K562 (cell line): ENCODE data around the gene TPMT. TPM values are rescaled to one million over a fixed set of nuclear protein-coding genes. Genes with fewer than 3 reads are reported as not detected.
A peak's percentile ranks its signal among the peaks of the same experiment; 100 is the strongest.

Experiments
- ATAC-seq: fragments of 200-7000 bp; cut with Tn5 transposase; 3 replicates; pipeline ENCODE4 v1.9.1; 2020; ENCODE audit warnings: moderate library complexity
- BruUV-seq: library from RNA; stranded (reverse); fragments of 400-500 nt; replicated peaks from 2 replicates; lab custom pipeline; 2021; lab: Mats Ljungman, UMichigan
- CTCF ChIA-PET: fragments of 300-600 bp; formaldehyde crosslinking; extraction: SDS; loops from one replicate; lab custom pipeline; 2021; ENCODE audit warnings: low intra/inter-chr PET ratio; lab: Yijun Ruan, JAX
- POLR2A ChIA-PET: fragments of 300-600, 350-650 bp; sonication (Branson Sonifier 250); formaldehyde crosslinking; extraction: SDS; loops from one replicate; lab custom pipeline; 2021; ENCODE audit warnings: antibody characterized with exemption, inconsistent platforms; lab: Yijun Ruan, JAX
- DNase-seq, 4 experiments: peaks; one replicate each; pipeline versions ENCODE4 v3.0.0 to v3.0.0-alpha.2; 2011 to 2018; ENCODE audit warnings: low spot score in 3 of 4, mixed read lengths in 3 of 4; ENCODE audit errors: extremely low read depth in 1 of 4
- FAIRE-seq: peaks from 2 replicates; lab custom pipeline; 2011; peaks lifted over from hg19 to GRCh38; lab: Jason Lieb, UNC
- H2AFZ ChIP-seq: 2 replicates; pipeline ENCODE4 v1.6.0; 2011; ENCODE audit warnings: low read depth, low read length, control low read depth, inconsistent platforms
- H3K27ac ChIP-seq: fragments of 200-600 bp; 3 replicates; pipeline ENCODE4 v1.8.0; 2011; ENCODE audit warnings: low read depth, mild to moderate bottlenecking, control low read depth, inconsistent platforms, low read length, moderate library complexity, mixed read lengths; ENCODE audit errors: extremely low read depth
- H3K27me3 ChIP-seq, 2 experiments: fragments of 300-600 bp in 1 of 2; 2 replicates in 1 of 2; 3 replicates in 1 of 2; pipeline versions ENCODE4 v1.6.0 to v1.8.0; 2011; ENCODE audit warnings: inconsistent platforms in 2 of 2, low read length in 2 of 2, mild to moderate bottlenecking in 1 of 2, mixed read lengths in 1 of 2, moderate library complexity in 1 of 2; ENCODE audit not compliant: control insufficient read depth in 2 of 2, insufficient read depth in 2 of 2
- H3K36me3 ChIP-seq: fragments of 300-600 bp; 3 replicates; pipeline ENCODE4 v1.8.0; 2011; ENCODE audit warnings: mild to moderate bottlenecking, low read length, inconsistent platforms; ENCODE audit not compliant: control insufficient read depth, insufficient read depth
- H3K4me1 ChIP-seq, 2 experiments: fragments of 200-600 bp in 1 of 2; replicated peaks in 1 of 2; 2 replicates in 1 of 2; 3 replicates in 1 of 2; pipeline versions ENCODE4 v1.5.1 to v1.8.0; 2011; ENCODE audit warnings: inconsistent platforms in 2 of 2, low read length in 2 of 2, mild to moderate bottlenecking in 1 of 2, mixed read lengths in 1 of 2, moderate library complexity in 1 of 2; ENCODE audit not compliant: control insufficient read depth in 2 of 2, insufficient read depth in 2 of 2
- H3K4me2 ChIP-seq: 2 replicates; pipeline ENCODE4 v1.6.1; 2011; ENCODE audit warnings: low read length, control low read depth, inconsistent platforms, mixed read lengths; ENCODE audit not compliant: insufficient read depth
- H3K4me3 ChIP-seq: fragments of 200-600 bp; sonication (generic), shearing (Covaris generic); 2 replicates; pipeline ENCODE4 v1.5.1; 2016; ENCODE audit warnings: control low read depth, inconsistent platforms
- H3K79me2 ChIP-seq: fragments of 200-600 bp; 3 replicates; pipeline ENCODE4 v1.8.0; 2011; ENCODE audit warnings: low read length, inconsistent platforms; ENCODE audit not compliant: control insufficient read depth, insufficient read depth
- H3K9ac ChIP-seq, 2 experiments: 2 replicates each; pipeline versions ENCODE4 v1.6.0 to v1.6.1; 2011; ENCODE audit warnings: low read depth in 2 of 2, low read length in 2 of 2, control low read depth in 1 of 2, inconsistent platforms in 1 of 2, mild to moderate bottlenecking in 1 of 2, mixed read lengths in 1 of 2; ENCODE audit not compliant: insufficient read depth in 1 of 2
- H3K9me1 ChIP-seq: one replicate; pipeline ENCODE4 v1.6.0; 2011; ENCODE audit warnings: inconsistent platforms, mild to moderate bottlenecking, low read length, moderate library complexity; ENCODE audit not compliant: control insufficient read depth, insufficient read depth
- H3K9me3 ChIP-seq: replicated peaks from 2 replicates; pipeline ENCODE4 v1.5.1; 2011; ENCODE audit warnings: low read depth, low read length, inconsistent platforms; ENCODE audit not compliant: control insufficient read depth, insufficient read depth
- H4K20me1 ChIP-seq: replicated peaks from 2 replicates; pipeline ENCODE4 v1.6.1; 2011; ENCODE audit warnings: low read length, inconsistent platforms, mixed read lengths; ENCODE audit not compliant: control insufficient read depth, insufficient read depth
- ETV1 ChIP-seq: fragments of 450-650 bp; conservative IDR thresholded peaks from 2 replicates; pipeline ENCODE4 v1.6.1; 2016; ENCODE audit warnings: missing genetic modification characterization, control low read depth, low read depth, missing compliant biosample characterization
- HDAC1 ChIP-seq, 2 experiments: fragments of 450-650 bp; IDR thresholded peaks; 2 replicates each; pipeline ENCODE4 v1.6.1; 2016 to 2017; ENCODE audit warnings: inconsistent platforms in 1 of 2, mild to moderate bottlenecking in 1 of 2, moderate library complexity in 1 of 2
- JUN ChIP-seq, 2 experiments: sonication (generic) in 1 of 2; formaldehyde crosslinking in 1 of 2; IDR thresholded peaks; 2 replicates each; pipeline versions ENCODE4 v1.6.1 to v1.8.0; 2012 to 2022; ENCODE audit warnings: borderline replicate concordance in 2 of 2, mild to moderate bottlenecking in 2 of 2, improper control_type of control experiment in 1 of 2, low read depth in 1 of 2, low read length in 1 of 2, missing genetic modification reagents in 1 of 2
- MCM5 ChIP-seq: fragments of 450-650 bp; IDR thresholded peaks from 2 replicates; pipeline ENCODE4 v1.6.1; 2016; ENCODE audit warnings: low read depth
- MEIS2 ChIP-seq: fragments of 450-650 bp; IDR thresholded peaks from 2 replicates; pipeline ENCODE4 v1.6.1; 2014; ENCODE audit warnings: mild to moderate bottlenecking; ENCODE audit not compliant: partially characterized antibody
- RCOR1 ChIP-seq, 2 experiments: IDR thresholded peaks; 2 replicates each; pipeline ENCODE4 v1.6.1; 2012; ENCODE audit warnings: low read depth in 2 of 2, low read length in 2 of 2, borderline replicate concordance in 1 of 2, improper control_type of control experiment in 1 of 2
- SRSF3 ChIP-seq: fragments of 200-400 bp; formaldehyde crosslinking; IDR thresholded peaks from 2 replicates; pipeline ENCODE4 v1.6.1; 2016; ENCODE audit warnings: mild to moderate bottlenecking, low read length, moderate library complexity; ENCODE audit not compliant: insufficient read depth
- SUPT5H ChIP-seq: fragments of 450-650 bp; IDR thresholded peaks from 2 replicates; pipeline ENCODE4 v1.6.1; 2016
- ZNF212 ChIP-seq: fragments of 450-650 bp; formaldehyde crosslinking; IDR thresholded peaks from 2 replicates; pipeline ENCODE4 v1.4.0; 2020; ENCODE audit warnings: mild to moderate bottlenecking
- ZNF311 ChIP-seq: fragments of 250-450 bp; sonication (Bioruptor Pico); IDR thresholded peaks from 2 replicates; pipeline ENCODE4 v1.4.0; 2020; ENCODE audit warnings: mild to moderate bottlenecking, moderate library complexity
- WGBS: fragments of 100-300 bp; shearing (Covaris generic); methylation state at CpG from one replicate; pipeline ENCODE4 v1.1.6; 2016; ENCODE audit warnings: low coverage, mixed read lengths; ENCODE audit not compliant: insufficient coverage; ENCODE audit errors: missing lambda C conversion rate; 5-methylcytosine and 5-hydroxymethylcytosine counted together
- in situ Hi-C: fragments of 300-500 bp; cut with MboI; formaldehyde crosslinking; loops from 4 replicates; pipeline ENCODE4 v1.15.0; 2018; ENCODE audit warnings: inconsistent platforms, mixed read lengths
- intact Hi-C: fragments of 100-400 bp; cut with micrococcal nuclease; formaldehyde crosslinking; loops from 2 replicates; pipeline ENCODE4 v1.14.2; 2022
- polyA plus RNA-seq, 8 experiments: library from polyadenylated mRNA; depleted of rRNA in 4 of 8; stranded (reverse) in 5 of 8; unstranded in 3 of 8; fragments of >200 nt; fragmentation: Nextera tagmentation in 2 of 8; fragmentation: Illumina TruSeq in 1 of 8; extraction: Ambion mirVana in 2 of 8; extraction: Trizol in 1 of 8; gene quantifications; 2 replicates each; pipeline versions ENCODE4 v1.2.1 to v1.2.3, GENCODE V29; 2011 to 2014; ENCODE audit warnings: inconsistent platforms in 1 of 8, missing spikeins in 1 of 8
- total RNA-seq, 7 experiments: library from RNA; depleted of rRNA in 6 of 7; stranded (reverse); fragments of >200 nt in 6 of 7; fragmentation: Illumina TruSeq in 2 of 7; extraction: Trizol in 2 of 7; gene quantifications; 2 replicates each; pipeline versions ENCODE4 v1.2.1 to v1.2.3, GENCODE V29; 2011 to 2021; ENCODE audit warnings: low replicate concordance in 1 of 7

TPMT gene
- total and polyA plus RNA-seq, 9 of the 15 experiments (the other 6 are each of a cell fraction or from before 2014, with no cell fraction given), result 24.2 to 67.4 (median 46.5) TPM

- TF ChIP-seq RCOR1 (IDR thresholded peaks at IDR 0.05; ENCODE audit: borderline replicate concordance in 1 of 2, low read depth in 2 of 2, low read length in 2 of 2) (0 out of 4 replicates have a peak, but pooled peaks of 1 of the 2 experiments have one; percentile 15), ZNF212 (no peak), SUPT5H (no peak), SRSF3 (no peak), ETV1 (0 out of 2 replicates have a peak, but pooled peaks have one; percentile 5), MEIS2 (peak; percentile 92), JUN (IDR thresholded peaks at IDR 0.05; ENCODE audit: borderline replicate concordance, low read depth, low read length) (peak; percentile 78; the same call in 1 of the 2 replicates), JUN (CRISPR knock-in tag; IDR thresholded peaks at IDR 0.05; ENCODE audit: borderline replicate concordance) (no peak)
Observed at GRCh38 chr6:18148304-18149025, 6.4 kb downstream of the TPMT start (continued).

- Histone ChIP-seq H3K9me3 (no peaks in the 10 kb centered on the region), H3K36me3 (peaks cover 64% of the 10 kb centered on the region), H3K4me1 (peaks cover 0 to 7% of the 10 kb centered on the region in 2 experiments; a peak in 2 of 5 replicates), H2AFZ (no peak overlapping the region), H3K4me3 (no peak overlapping the region), H3K9ac (no peak overlapping the region), H3K27ac (no peak overlapping the region), H3K4me2 (no peak overlapping the region), H3K79me2 (peaks cover 6% of the 10 kb centered on the region), H4K20me1 (no peaks in the 10 kb centered on the region), H3K27me3 (no peaks in the 10 kb centered on the region), H3K9me1 (no peaks in the 10 kb centered on the region)
- ChIA-PET POLR2A (no interaction called here), CTCF (no interaction called here)
- BruUV-seq, result no TSS peak
- no peak for DNase-seq
- no peak for FAIRE-seq
- no peak for TF ChIP-seq ZNF311 (CRISPR knock-in tag)
- TF ChIP-seq HDAC1 (IDR thresholded peaks at IDR 0.05), result no peak
- TF ChIP-seq MCM5, result no peak
- 98% methylated on average over 2 of the region's 2 CpGs for WGBS
- no peak for ATAC-seq
- in situ Hi-C loops (no loop called here), intact Hi-C loops (no loop called here)
Observed at GRCh38 chr6:18147616-18148015, 7.3 kb downstream of the TPMT start.
